ENCODE results near the gene NCAN. TPM values are rescaled to one million over a fixed set of nuclear protein-coding genes. Genes with fewer than 3 reads are reported as not detected.

The NCAN gene
- total and polyA plus RNA-seq, 12 donors: 0.06 to 0.42 (median 0.11) TPM; not detected in 7

GRCh38 chr19:19285686-19286085, 73.9 kb downstream of the NCAN start:
- peaks cover 0 to 70% of the 10 kb centered on the region in 2 donors for H3K36me3 ChIP-seq (replicated peaks in 1 of 2)
- intact Hi-C loops (cut with DNase I): no loop called here

GRCh38 chr19:19292607-19293006, 80.8 kb downstream of the NCAN start:
- H3K4me3 ChIP-seq: no peak overlapping the region
- H3K27ac ChIP-seq: no peak overlapping the region
- H3K36me3 ChIP-seq (replicated peaks in 1 of 2): peaks cover 0 to 43% of the 10 kb centered on the region in 2 donors
- H3K27me3 ChIP-seq: no peaks in the 10 kb centered on the region
- WGBS, 4 donors: 92 to 98% (median 98%) methylated on average over 5 of the region's 5 CpGs
- peaks cover 3 to 6% of the 10 kb centered on the region in 2 donors for H3K4me1 ChIP-seq (replicated peaks in 1 of 2)
- intact Hi-C loops (cut with DNase I): no loop called here
- DNase-seq: no peak
- TF ChIP-seq POLR2A (IDR thresholded peaks at IDR 0.05): no peak
- no peaks in the 10 kb centered on the region for H3K9me3 ChIP-seq (replicated peaks in 1 of 3)

More at GRCh38 chr19:19285686-19286085, 73.9 kb downstream of the NCAN start:
- no peak overlapping the region for H3K27ac ChIP-seq
- H3K27me3 ChIP-seq: no peaks in the 10 kb centered on the region
- 91 to 100% (median 96%) methylated on average over 10 of the region's 10 CpGs for WGBS, 4 donors
- H3K4me3 ChIP-seq: no peak overlapping the region
- no peak for TF ChIP-seq POLR2A (IDR thresholded peaks at IDR 0.05)
- TF ChIP-seq CTCF (IDR thresholded peaks at IDR 0.05): no peak
- H3K4me1 ChIP-seq (replicated peaks in 1 of 2): no peaks in the 10 kb centered on the region
- H3K9me3 ChIP-seq (replicated peaks in 1 of 3): no peaks in the 10 kb centered on the region
- no peak for DNase-seq

DNA sequence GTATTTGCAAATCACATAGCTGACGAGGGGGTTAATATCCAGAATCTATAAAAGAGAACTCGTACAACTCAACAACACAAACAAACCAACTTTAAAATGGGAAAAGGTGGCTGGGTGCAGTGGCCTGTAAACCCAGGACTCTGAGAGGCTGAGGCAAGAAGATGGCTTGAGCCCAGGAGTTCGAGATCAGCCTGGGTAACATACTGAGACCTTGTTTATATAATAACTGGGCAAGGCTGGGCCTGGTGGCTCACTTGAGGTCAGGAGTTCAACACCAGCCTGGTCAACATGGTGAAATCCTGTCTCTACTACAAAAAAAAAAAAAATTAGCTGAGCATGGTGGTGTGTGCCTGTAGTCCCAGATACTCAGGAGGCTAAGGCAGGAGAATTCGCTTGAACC, 83.2 kb downstream of the NCAN start:
- peaks cover 0 to 21% of the 10 kb centered on the region in 2 donors for H3K36me3 ChIP-seq (replicated peaks in 1 of 2)
- peaks cover 3 to 15% of the 10 kb centered on the region in 2 donors for H3K4me1 ChIP-seq (replicated peaks in 1 of 2)

GRCh38 chr19:19296953-19297689, 85.4 kb downstream of the NCAN start:
- Histone ChIP-seq H3K27me3 (no peaks in the 10 kb centered on the region), H3K27ac (peak overlapping the region in 3 of 5 donors; percentile 40 to 76 (median 44)), H3K4me1 (replicated peaks in 1 of 2) (peaks cover 3 to 15% of the 10 kb centered on the region in 2 donors), H3K9me3 (replicated peaks in 1 of 3) (no peaks in the 10 kb centered on the region), H3K4me3 (no peak overlapping the region), H3K36me3 (replicated peaks in 1 of 2) (peaks cover 0 to 37% of the 10 kb centered on the region in 2 donors)
- no peak for TF ChIP-seq POLR2A (IDR thresholded peaks at IDR 0.05)
- DNase-seq: peak in 6 of 7 donors; percentile 68 to 83 (median 74)
- 71 to 80% (median 77%) methylated on average over 11 to 19 of the region's 19 CpGs for WGBS, 4 donors
- intact Hi-C loops (cut with DNase I): no loop called here

More for the DNA sequence above, 83.2 kb downstream of the NCAN start:
- no peaks in the 10 kb centered on the region for H3K27me3 ChIP-seq
- no peak overlapping the region for H3K27ac ChIP-seq
- 86 to 90% (median 90%) methylated on average over 4 of the region's 4 CpGs for WGBS, 4 donors
- no peak for DNase-seq
- H3K9me3 ChIP-seq (replicated peaks in 1 of 3): no peaks in the 10 kb centered on the region
- no peak for TF ChIP-seq POLR2A (IDR thresholded peaks at IDR 0.05)
- intact Hi-C loops (cut with DNase I): no loop called here
- no peak overlapping the region for H3K4me3 ChIP-seq

- peak overlapping the region in 3 of 5 donors; percentile 40 to 76 (median 44) for H3K27ac ChIP-seq
- intact Hi-C loops (cut with DNase I): no loop called here
- no peaks in the 10 kb centered on the region for H3K27me3 ChIP-seq
- no peaks in the 10 kb centered on the region for H3K9me3 ChIP-seq (replicated peaks in 1 of 3)
- no peak overlapping the region for H3K4me3 ChIP-seq
- DNase-seq: peak in 2 of 7 donors; percentile 20 to 40
- WGBS, 4 donors: 61 to 75% (median 70%) methylated on average over 3 to 9 of the region's 9 CpGs
- TF ChIP-seq POLR2A (IDR thresholded peaks at IDR 0.05): no peak
- no peak for TF ChIP-seq CTCF (IDR thresholded peaks at IDR 0.05)
- H3K4me1 ChIP-seq (replicated peaks in 1 of 2): peaks cover 3 to 15% of the 10 kb centered on the region in 2 donors
- H3K36me3 ChIP-seq (replicated peaks in 1 of 2): peaks cover 0 to 40% of the 10 kb centered on the region in 2 donors
These were observed 86.0 kb downstream of the NCAN start for GRCh38 chr19:19297759-19298158.
